ENCODE results near the gene ITFG2. TPM values are rescaled to one million over a fixed set of nuclear protein-coding genes. Genes with fewer than 3 reads are reported as not detected.
"Not testable (repeated sequence)": the region's sequence is repeated elsewhere in the genome, so short reads cannot be mapped to it uniquely, and the experiment has no call there.

The ITFG2 gene
- total RNA-seq, 1 donor from 2014 or later, result 13.9 TPM

GRCh38 chr12:2855546-2855945 is 43.1 kb downstream of the ITFG2 start:
- intact Hi-C loops (cut with DNase I), result no loop called here
- no peak for DNase-seq (ENCODE audit: low spot score)

DNA sequence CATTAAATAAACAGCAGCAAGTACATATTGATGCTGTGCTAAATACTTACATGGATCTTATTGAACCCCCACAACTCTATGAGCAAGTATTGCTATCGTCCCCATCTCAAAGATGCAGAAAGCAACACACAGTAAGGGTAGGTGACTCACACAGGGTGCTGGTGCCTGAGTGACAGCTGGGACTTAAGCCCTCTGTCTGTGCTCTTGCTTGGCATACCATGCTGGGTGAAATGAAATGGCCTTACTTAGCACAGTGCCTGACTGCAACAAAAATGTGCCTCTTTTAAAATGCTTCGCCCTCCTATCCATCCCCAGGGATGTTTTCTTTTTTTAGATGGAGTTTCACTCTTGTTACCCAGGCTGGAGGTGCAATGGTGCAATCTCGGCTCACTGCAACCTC is 43.6 kb downstream of the ITFG2 start:
- intact Hi-C loops (cut with DNase I), result no loop called here
- DNase-seq (ENCODE audit: low spot score), result no peak

DNA sequence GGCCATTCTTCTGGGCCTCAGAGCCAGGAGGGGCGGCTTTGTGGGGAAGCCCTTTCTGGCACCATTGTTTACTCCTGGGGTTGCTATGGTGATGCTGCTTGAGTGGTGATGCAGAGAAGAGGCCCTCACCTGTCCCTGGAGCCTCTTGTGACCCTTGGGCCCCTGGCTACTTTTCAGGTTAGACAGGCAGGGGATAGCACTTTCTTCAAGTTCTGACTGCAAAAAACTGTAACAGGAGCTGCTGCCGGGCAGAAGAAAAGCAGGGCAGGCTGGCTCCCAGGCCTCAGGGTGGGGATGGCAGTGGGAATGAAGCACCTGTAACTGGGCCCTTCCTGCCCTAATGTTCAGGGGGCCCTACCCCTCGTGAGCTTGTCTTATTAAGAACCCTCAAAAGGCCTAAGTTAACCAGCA is 44.6 kb downstream of the ITFG2 start, which contains the start of gene TEX52:
TEX52 (minus strand) TSS at position 19 of the 411 bp plus-strand sequence; CDS start at position 6, 13 bp downstream.
- intact Hi-C loops (cut with DNase I), result no loop called here

DNA sequence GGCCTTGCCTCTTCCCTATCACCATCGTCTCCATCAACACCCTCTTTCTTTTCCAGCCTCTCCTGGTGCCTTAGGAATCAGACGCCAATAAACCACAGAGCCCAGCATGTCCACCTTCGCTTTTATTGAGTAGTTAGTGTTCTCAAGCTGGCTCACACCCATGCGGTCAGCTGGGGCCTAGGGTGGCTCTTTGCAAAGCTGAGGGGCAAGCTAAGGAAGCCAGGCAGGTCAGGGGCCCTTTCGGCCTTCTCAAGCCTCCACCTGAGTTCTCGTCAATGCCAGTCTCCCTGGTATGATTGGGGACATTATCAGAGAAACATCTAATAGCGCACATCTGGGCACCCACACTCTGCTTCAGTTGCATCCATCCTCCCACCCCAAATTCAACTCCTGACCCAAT is 45.1 kb downstream of the ITFG2 start:
- no peak for DNase-seq (ENCODE audit: low spot score)
- intact Hi-C loops (cut with DNase I), result no loop called here

More for the DNA sequence above, 44.6 kb downstream of the ITFG2 start, which contains the start of gene TEX52:
- no peak for DNase-seq (ENCODE audit: low spot score)

DNA sequence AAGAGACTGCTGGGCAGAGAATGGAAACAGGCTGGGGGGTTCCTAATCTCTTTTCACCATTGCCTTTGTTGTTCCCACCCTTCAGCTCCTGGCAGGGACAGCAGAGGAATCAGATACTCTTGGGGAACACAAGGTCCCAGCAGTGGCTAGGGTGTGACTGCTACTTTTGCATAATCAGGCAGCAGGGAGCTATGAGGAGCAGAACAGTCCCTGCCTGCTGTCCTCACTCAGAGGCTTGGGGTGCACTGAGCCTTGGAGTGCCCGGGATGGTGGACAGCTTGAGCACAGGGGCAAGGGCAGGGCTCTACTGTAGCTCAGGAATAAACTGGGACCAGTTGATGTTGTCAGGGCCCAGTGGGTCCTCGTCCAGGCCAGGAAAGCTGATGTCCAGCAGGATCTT is 45.9 kb downstream of the ITFG2 start:
- no peak for DNase-seq (ENCODE audit: low spot score)
- intact Hi-C loops (cut with DNase I), result no loop called here

- intact Hi-C loops (cut with DNase I), result no loop called here
Measured at GRCh38 chr12:2858944-2859421, 46.5 kb downstream of the ITFG2 start.

DNA sequence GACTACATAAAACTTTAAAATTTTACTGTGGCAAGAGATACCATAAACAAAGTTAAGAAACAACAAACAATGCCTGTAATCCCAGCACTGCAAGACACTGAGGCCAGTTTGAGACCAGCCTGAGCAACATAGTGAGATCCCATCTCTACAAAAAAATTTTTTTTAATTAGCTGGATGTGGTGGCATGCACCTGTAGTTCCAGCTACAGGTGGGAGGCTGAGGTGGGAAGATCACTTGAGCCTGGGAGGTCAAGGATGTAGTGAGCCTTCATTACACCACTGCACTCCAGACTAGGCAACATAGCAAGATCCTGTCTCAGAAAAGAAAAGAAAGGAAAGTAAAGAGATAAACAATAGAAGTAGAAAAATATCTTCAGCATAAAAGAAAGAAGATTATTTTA is 47.7 kb downstream of the ITFG2 start:
- intact Hi-C loops (cut with DNase I), result no loop called here
- DNase-seq (ENCODE audit: low spot score), result no peak

More at GRCh38 chr12:2858944-2859421, 46.5 kb downstream of the ITFG2 start:
- no peak for DNase-seq (ENCODE audit: low spot score)

GRCh38 chr12:2862876-2863275 is 50.4 kb downstream of the ITFG2 start:
- intact Hi-C loops (cut with DNase I), result no loop called here
- DNase-seq (ENCODE audit: low spot score), result no peak

- intact Hi-C loops (cut with DNase I); DNase-seq (ENCODE audit: low spot score): not testable (repeated sequence)
Measured at GRCh38 chr12:2863402-2863801, 50.9 kb downstream of the ITFG2 start.

- DNase-seq (ENCODE audit: low spot score), result no peak
- intact Hi-C loops (cut with DNase I), result no loop called here
Measured at GRCh38 chr12:2864198-2864597, 51.7 kb downstream of the ITFG2 start.

DNA sequence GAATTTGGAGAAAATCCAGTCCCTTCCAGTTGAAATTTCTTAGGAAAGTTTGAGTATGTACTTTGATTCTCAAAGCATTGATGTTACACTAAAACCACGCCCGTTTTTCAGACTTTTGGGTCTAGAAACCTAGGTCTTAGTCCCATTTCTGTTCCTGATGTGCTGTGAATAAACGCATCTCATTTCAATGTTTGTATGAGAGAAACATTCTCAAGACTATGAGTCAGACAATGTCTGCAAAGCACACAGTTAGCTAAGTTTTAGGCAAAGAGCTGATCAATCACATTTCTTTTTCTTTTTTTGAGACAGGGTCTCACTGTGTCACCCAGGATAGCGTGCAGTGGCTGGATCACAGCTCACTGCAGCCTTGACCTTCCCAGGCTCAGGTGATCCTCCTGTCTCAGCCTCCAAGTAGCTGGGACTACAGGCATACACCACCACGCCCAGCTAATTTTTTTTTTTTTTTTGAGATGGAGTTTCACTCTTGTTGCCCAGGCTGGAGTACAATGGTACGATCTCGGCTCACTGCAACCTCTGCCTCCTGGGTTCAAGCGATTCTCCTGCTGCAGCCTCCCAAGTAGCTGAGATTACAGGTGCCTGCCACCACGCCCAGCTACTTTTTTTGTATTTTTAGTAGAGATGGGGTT is 56.6 kb downstream of the ITFG2 start:
- DNase-seq (ENCODE audit: low spot score); intact Hi-C loops (cut with DNase I): not testable (repeated sequence)

Other genes with a start within 250 kb of the ITFG2 start
- 36.5 TPM for gene FKBP4, start 17.7 kb upstream of the ITFG2 start, total RNA-seq
- gene NRIP2, start 22.4 kb downstream of the ITFG2 start, total RNA-seq, result 2.9 TPM
- gene TEX52, start 44.4 kb downstream of the ITFG2 start, total RNA-seq, result not detected
- 0.24 TPM for gene FOXM1, start 64.5 kb downstream of the ITFG2 start, total RNA-seq
- 8.3 TPM for gene RHNO1, start 64.6 kb downstream of the ITFG2 start, total RNA-seq
- gene TULP3, start 78.2 kb downstream of the ITFG2 start, total RNA-seq, result 6.2 TPM
- gene TEAD4, start 146.7 kb downstream of the ITFG2 start, total RNA-seq, result 23.9 TPM

Data from cardiac septum (tissue), 1 donor.